ENCODE data around the gene TRABD2B.

TRABD2B gene

GRCh38 chr1:47759936-47760629 is 237.1 kb downstream of the TRABD2B start:
- DNase-seq = no peak

GRCh38 chr1:47759251-47759935 is 237.8 kb downstream of the TRABD2B start:
- peak in 2 of 58 donors; percentile 9 to 30 for DNase-seq

- no peak for DNase-seq
Observed at GRCh38 chr1:47758341-47759250, 238.6 kb downstream of the TRABD2B start.

GRCh38 chr1:47757226-47757975 is 239.8 kb downstream of the TRABD2B start:
- DNase-seq = no peak

GRCh38 chr1:47756411-47756810 is 240.8 kb downstream of the TRABD2B start:
- no peak for DNase-seq

- no peak for DNase-seq
Observed at GRCh38 chr1:47756006-47756405, 241.2 kb downstream of the TRABD2B start.

- DNase-seq = no peak
Observed at GRCh38 chr1:47755101-47755990, 241.8 kb downstream of the TRABD2B start.

GRCh38 chr1:47754221-47754620 is 243.0 kb downstream of the TRABD2B start:
- no peak for DNase-seq

GRCh38 chr1:47753808-47754207 is 243.4 kb downstream of the TRABD2B start:
- no peak for DNase-seq

GRCh38 chr1:47752559-47752958 is 244.6 kb downstream of the TRABD2B start:
- no peak for DNase-seq

- peak in 4 of 58 donors; percentile 6 to 45 (median 12) for DNase-seq
Observed at GRCh38 chr1:47751996-47752451, 245.2 kb downstream of the TRABD2B start.

GRCh38 chr1:47751193-47751592 is 246.0 kb downstream of the TRABD2B start:
- DNase-seq = no peak

GRCh38 chr1:47745715-47746609 is 251.2 kb downstream of the TRABD2B start:
- no peak for DNase-seq

GRCh38 chr1:47742890-47743760 is 254.1 kb downstream of the TRABD2B start:
- DNase-seq = no peak

- DNase-seq = peak in 7 of 58 donors; percentile 3 to 36 (median 7)
Observed at GRCh38 chr1:47738560-47739182, 258.5 kb downstream of the TRABD2B start.

- DNase-seq = no peak
Observed at GRCh38 chr1:47732489-47732888, 264.7 kb downstream of the TRABD2B start.

GRCh38 chr1:47731730-47732129 is 265.5 kb downstream of the TRABD2B start:
- no peak for DNase-seq

Measured in anterior cingulate cortex (tissue), 58 donors.